G401 (cell line): Measurements from ENCODE around the gene LRRC74B. TPM values are rescaled to one million over a fixed set of nuclear protein-coding genes. Genes with fewer than 3 reads are reported as not detected.

Experiments used
- total RNA-seq: library from RNA; depleted of rRNA; stranded (reverse); fragments of >200 nt; shearing (Covaris generic); gene quantifications from 2 replicates; pipeline ENCODE4 v1.2.3, GENCODE V29; 2014; rRNA removed

Gene LRRC74B
- total RNA-seq, 1 experiment from 2014 or later: not detected

Other genes starting within 250 kb of the LRRC74B start
- gene PI4KA, start 187.1 kb upstream of the LRRC74B start, total RNA-seq: 34.3 and 37.2 TPM in 2 replicates
- 8.3 and 16.4 TPM in 2 replicates for gene SNAP29, start 186.9 kb upstream of the LRRC74B start, total RNA-seq
- 30.7 and 33.9 TPM in 2 replicates for gene CRKL, start 128.5 kb upstream of the LRRC74B start, total RNA-seq
- gene AIFM3, start 78.7 kb upstream of the LRRC74B start, total RNA-seq: 130 and 138 TPM in 2 replicates
- 41.5 and 67.0 TPM in 2 replicates for gene LZTR1, start 63.6 kb upstream of the LRRC74B start, total RNA-seq
- gene THAP7, start 43.8 kb upstream of the LRRC74B start, total RNA-seq: 70.5 and 73.5 TPM in 2 replicates
- 0.98 and 1.1 TPM in 2 replicates for gene P2RX6, start 30.8 kb upstream of the LRRC74B start, total RNA-seq
- not detected in 2 replicates for gene SLC7A4, start 13.4 kb upstream of the LRRC74B start, total RNA-seq